Right lobe of liver (tissue), 6 donors: ENCODE data around the gene TNNI3. TPM values are rescaled to one million over a fixed set of nuclear protein-coding genes. Genes with fewer than 3 reads are reported as not detected.

Experiments used
- ATAC-seq, 4 donors: fragments of 200-7000 bp; cut with Tn5 transposase; one replicate each; pipeline ENCODE4 v1.9.1; 2020; ENCODE audit warnings: mild to moderate bottlenecking in 4 of 4, moderate library complexity in 4 of 4
- DNase-seq, 3 donors: peaks; one replicate each; pipeline ENCODE4 v3.0.0-alpha.2; 2020
- H3K27ac ChIP-seq, 3 donors: fragments of 200-600 bp; one replicate each; pipeline ENCODE4 v1.8.0; 2022
- H3K27me3 ChIP-seq, 2 donors: fragments of 200-600 bp; one replicate each; pipeline ENCODE4 v1.8.0; 2022
- H3K36me3 ChIP-seq, 4 donors: fragments of 200-600 bp; sonication (generic) in 1 of 4; one replicate each; pipeline versions ENCODE4 v1.5.1 to v1.8.0; 2017 to 2022; ENCODE audit warnings: control low read depth in 1 of 4
- H3K4me1 ChIP-seq, 4 donors: fragments of 200-600 bp; sonication (generic) in 1 of 4; one replicate each; pipeline versions ENCODE4 v1.5.1 to v1.8.0; 2017 to 2022; ENCODE audit warnings: control low read depth in 1 of 4
- H3K4me3 ChIP-seq, 3 donors: fragments of 200-600 bp; one replicate each; pipeline ENCODE4 v1.8.0; 2022
- H3K9me3 ChIP-seq, 4 donors: fragments of 200-600 bp; sonication (generic) in 1 of 4; one replicate each; pipeline versions ENCODE4 v1.5.1 to v1.8.0; 2017 to 2022; ENCODE audit warnings: control low read depth in 1 of 4
- POLR2A ChIP-seq: fragments of 450-650 bp; IDR thresholded peaks from one replicate; pipeline ENCODE4 v1.6.1; 2017; ENCODE audit warnings: antibody characterized with exemption, mild to moderate bottlenecking
- WGBS: methylation state at CpG from one replicate; pipeline ENCODE4 v1.1.6; 2018; ENCODE audit warnings: low coverage, low lambda C conversion rate; ENCODE audit not compliant: insufficient coverage; ENCODE audit errors: missing lambda C conversion rate; 5-methylcytosine and 5-hydroxymethylcytosine counted together
- intact Hi-C, 2 donors: fragments of 100-400 bp; cut with DNase I; formaldehyde crosslinking; loops; one replicate each; pipeline versions ENCODE4 v1.11.2 to v1.14.1; 2022
- total RNA-seq, 6 experiments: library from RNA; depleted of rRNA in 2 of 6; stranded (reverse); fragments of >200 nt in 2 of 6; fragmentation: NEBNext Ultra II Directional in 3 of 6; extraction: Animal tissue kit (Norgen Biotek cat#: 25700) in 3 of 6; gene quantifications; one replicate each; pipeline versions ENCODE4 v1.1.0 to v1.2.4, GENCODE V29; 2016 to 2023
- TF ChIP-seq, protein P1 (sequence below), 4 donors: fragments of 200-600 bp in 3 of 4; fragments of 450-650 bp in 1 of 4; IDR thresholded peaks; one replicate each; pipeline versions ENCODE4 v1.5.1 to v1.8.0; 2016 to 2022; ENCODE audit warnings: antibody characterized with exemption in 4 of 4, mild to moderate bottlenecking in 2 of 4
- donor health status: DM: no; HTN: yes; CAD: no.
- donor health status: DM: no; HTN: no; CAD: no.
- donor health status: DM: no; HTN: no; CAD: no.
- donor health status: DM: no; HTN: yes; CAD: no.
- donor health status: DM: no; HTN: yes; CAD: no.

The TNNI3 gene
- total RNA-seq, 6 experiments from 2014 or later = 0.43 to 0.83 (median 0.62) TPM; not detected in 3

DNA sequence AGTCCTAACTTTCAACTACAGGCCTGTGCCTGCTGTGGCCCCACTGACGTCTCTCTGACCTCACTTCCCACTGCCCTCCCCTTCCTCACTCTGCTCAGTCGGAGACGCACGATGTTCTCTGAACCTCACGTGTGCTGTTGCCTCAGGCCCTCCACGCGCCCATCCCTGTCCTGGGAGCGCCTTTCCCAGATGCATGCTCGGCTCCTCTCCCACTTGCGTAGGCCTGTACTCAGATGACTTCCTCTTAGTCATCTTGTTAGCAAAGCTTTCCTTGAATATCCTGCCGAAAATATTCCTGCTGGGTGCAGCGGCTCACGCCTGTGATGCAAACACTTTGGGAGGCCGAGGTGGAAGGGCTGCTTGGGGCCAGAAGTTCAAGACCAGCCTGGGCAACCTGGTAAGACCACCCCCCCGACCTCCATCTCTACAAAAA, 31.9 kb upstream of the TNNI3 start:
- peak in 1 of 3 donors; percentile 50 for DNase-seq
- no peaks in the 10 kb centered on the region for H3K27me3 ChIP-seq
- WGBS = 87% methylated on average over 14 of the region's 15 CpGs
- no peaks in the 10 kb centered on the region for H3K9me3 ChIP-seq
- no peaks in the 10 kb centered on the region for H3K36me3 ChIP-seq
- TF ChIP-seq, protein P1, sequence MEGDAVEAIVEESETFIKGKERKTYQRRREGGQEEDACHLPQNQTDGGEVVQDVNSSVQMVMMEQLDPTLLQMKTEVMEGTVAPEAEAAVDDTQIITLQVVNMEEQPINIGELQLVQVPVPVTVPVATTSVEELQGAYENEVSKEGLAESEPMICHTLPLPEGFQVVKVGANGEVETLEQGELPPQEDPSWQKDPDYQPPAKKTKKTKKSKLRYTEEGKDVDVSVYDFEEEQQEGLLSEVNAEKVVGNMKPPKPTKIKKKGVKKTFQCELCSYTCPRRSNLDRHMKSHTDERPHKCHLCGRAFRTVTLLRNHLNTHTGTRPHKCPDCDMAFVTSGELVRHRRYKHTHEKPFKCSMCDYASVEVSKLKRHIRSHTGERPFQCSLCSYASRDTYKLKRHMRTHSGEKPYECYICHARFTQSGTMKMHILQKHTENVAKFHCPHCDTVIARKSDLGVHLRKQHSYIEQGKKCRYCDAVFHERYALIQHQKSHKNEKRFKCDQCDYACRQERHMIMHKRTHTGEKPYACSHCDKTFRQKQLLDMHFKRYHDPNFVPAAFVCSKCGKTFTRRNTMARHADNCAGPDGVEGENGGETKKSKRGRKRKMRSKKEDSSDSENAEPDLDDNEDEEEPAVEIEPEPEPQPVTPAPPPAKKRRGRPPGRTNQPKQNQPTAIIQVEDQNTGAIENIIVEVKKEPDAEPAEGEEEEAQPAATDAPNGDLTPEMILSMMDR (IDR thresholded peaks at IDR 0.05) = no peak
- TF ChIP-seq POLR2A = no peak
- intact Hi-C loops = no loop called here
- no peak overlapping the region for H3K4me3 ChIP-seq
- ATAC-seq = peak; percentile 31 to 70 (median 58)
- peak overlapping the region in 1 of 3 donors; percentile 13 for H3K27ac ChIP-seq
- no peaks in the 10 kb centered on the region for H3K4me1 ChIP-seq

DNA sequence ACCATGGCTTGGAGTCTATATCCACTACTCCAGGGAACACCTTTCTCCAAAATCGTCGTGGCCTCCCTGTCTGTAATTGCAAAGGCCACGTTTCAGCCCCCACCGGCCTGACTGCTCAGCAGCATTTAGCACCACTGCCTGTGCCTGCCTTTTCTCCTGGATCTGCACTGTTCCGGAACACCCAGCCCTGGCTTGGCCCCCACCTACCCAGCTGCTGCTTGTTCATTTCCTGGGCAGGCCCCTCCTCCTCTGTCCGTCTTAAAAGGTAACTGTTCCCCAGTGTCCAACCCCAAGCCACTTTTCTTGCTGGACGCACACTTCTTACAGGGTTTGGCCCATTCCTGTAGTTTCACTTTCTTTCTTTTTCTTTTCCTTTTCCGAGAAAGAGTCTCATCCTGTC, 31.1 kb upstream of the TNNI3 start:
- Histone ChIP-seq H3K9me3 (no peaks in the 10 kb centered on the region), H3K4me1 (no peaks in the 10 kb centered on the region), H3K36me3 (no peaks in the 10 kb centered on the region), H3K4me3 (no peak overlapping the region), H3K27ac (no peak overlapping the region), H3K27me3 (no peaks in the 10 kb centered on the region)
- no peak for DNase-seq
- no peak for TF ChIP-seq POLR2A
- TF ChIP-seq, protein P1 (IDR thresholded peaks at IDR 0.05) = no peak
- intact Hi-C loops = no loop called here
- peak in 3 of 4 donors; percentile 26 to 44 (median 40) for ATAC-seq
- 47% methylated on average over 6 of the region's 8 CpGs for WGBS

DNA sequence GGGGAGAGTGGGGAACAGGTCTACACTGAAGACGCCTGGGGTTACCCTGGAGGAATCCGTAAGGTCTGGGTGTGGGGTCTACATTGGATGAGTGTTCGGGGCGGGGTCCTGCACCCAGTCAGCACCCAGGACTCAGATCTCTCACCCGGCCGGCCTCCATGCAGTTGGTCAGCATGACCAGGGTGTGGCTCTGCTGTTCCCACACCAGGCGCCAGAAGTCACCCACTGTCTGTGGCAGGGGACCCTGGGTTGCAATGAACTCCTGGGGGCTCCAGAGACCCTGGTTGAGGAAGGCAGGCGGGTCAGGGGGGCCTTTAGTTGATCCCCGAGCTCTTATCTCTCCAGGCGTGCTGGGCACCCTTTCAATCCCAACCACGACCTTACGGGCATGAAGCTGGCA, 28.5 kb upstream of the TNNI3 start:
- no peak for TF ChIP-seq POLR2A
- TF ChIP-seq, protein P1 (IDR thresholded peaks at IDR 0.05) = no peak
- H3K9me3 ChIP-seq = no peaks in the 10 kb centered on the region
- no peak overlapping the region for H3K4me3 ChIP-seq
- no CpG with 5 or more reads among the region's 12 CpGs for WGBS
- peak in 1 of 4 donors; percentile 22 for ATAC-seq
- DNase-seq = no peak
- H3K27me3 ChIP-seq = no peaks in the 10 kb centered on the region
- H3K36me3 ChIP-seq = no peaks in the 10 kb centered on the region
- intact Hi-C loops = no loop called here
- no peaks in the 10 kb centered on the region for H3K4me1 ChIP-seq
- no peak overlapping the region for H3K27ac ChIP-seq

DNA sequence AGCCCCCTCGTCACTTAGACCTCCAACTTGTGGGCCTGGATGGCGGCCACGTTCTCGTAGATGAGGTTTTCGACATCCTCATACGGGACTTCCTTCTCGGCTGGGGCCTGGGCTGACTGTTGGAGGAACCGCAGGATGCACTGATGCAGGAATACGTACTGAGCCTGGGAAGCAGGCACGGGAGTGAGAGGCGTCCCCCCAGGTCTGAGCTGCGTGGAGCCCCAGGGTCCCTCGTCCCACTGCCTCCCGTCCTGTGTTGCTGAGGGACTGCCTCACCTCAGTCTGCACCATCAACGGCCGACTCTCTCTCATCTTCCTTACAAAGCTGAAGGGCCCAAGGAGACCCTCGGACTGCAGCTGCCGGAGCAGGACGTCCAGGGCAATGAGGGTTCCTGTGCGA, 24.2 kb upstream of the TNNI3 start:
- WGBS = 83% methylated on average over 8 of the region's 20 CpGs

More for the DNA sequence above, 24.2 kb upstream of the TNNI3 start:
- DNase-seq = no peak
- Histone ChIP-seq H3K9me3 (no peaks in the 10 kb centered on the region), H3K4me3 (no peak overlapping the region), H3K27ac (no peak overlapping the region), H3K36me3 (no peaks in the 10 kb centered on the region), H3K27me3 (peaks cover 0 to 6% of the 10 kb centered on the region in 2 donors), H3K4me1 (peaks cover 0 to 13% (median 0%) of the 10 kb centered on the region in 4 donors)
- ATAC-seq = no peak
- intact Hi-C loops = no loop called here
- TF ChIP-seq, protein P1 (IDR thresholded peaks at IDR 0.05) = no peak
- TF ChIP-seq POLR2A = no peak
